Right cardiac atrium (tissue), 5 donors: ENCODE results near the gene SMAD6. TPM values are rescaled to one million over a fixed set of nuclear protein-coding genes. Genes with fewer than 3 reads are reported as not detected.

Experiments used
- ATAC-seq, 2 donors: fragments of 200-7000 bp; cut with Tn5 transposase; one replicate each; pipeline versions ENCODE4 v1.8.0 to v1.9.1; 2020; ENCODE audit warnings: moderate library complexity in 2 of 2, mild to moderate bottlenecking in 1 of 2
- DNase-seq, 3 donors: peaks; one replicate each; pipeline ENCODE4 v3.0.0-alpha.2; 2020
- H3K27ac ChIP-seq: one replicate; pipeline ENCODE4 v1.5.1; 2013; ENCODE audit warnings: mild to moderate bottlenecking, low read length, control low read depth, moderate library complexity
- H3K27me3 ChIP-seq: one replicate; pipeline ENCODE4 v1.6.1; 2013; ENCODE audit not compliant: control insufficient read depth, insufficient read depth
- H3K4me1 ChIP-seq: one replicate; pipeline ENCODE4 v1.6.1; 2013; ENCODE audit warnings: low read length; ENCODE audit not compliant: control insufficient read depth, insufficient read depth
- H3K4me3 ChIP-seq: one replicate; pipeline ENCODE4 v1.5.1; 2013; ENCODE audit warnings: low read length, control low read depth
- H3K9me3 ChIP-seq: one replicate; pipeline ENCODE4 v1.6.1; 2013; ENCODE audit warnings: low read length; ENCODE audit not compliant: control insufficient read depth
- WGBS: extraction: QIAGEN DNeasy Blood & Tissue Kit; methylation state at CpG from one replicate; pipeline ENCODE4 v1.1.7; 2013; 5-methylcytosine and 5-hydroxymethylcytosine counted together
- intact Hi-C, 4 donors: fragments of 100-400 bp; cut with DNase I; formaldehyde crosslinking; loops; one replicate each; pipeline versions ENCODE4 v1.11.0 to v1.14.0; 2022 to 2023
- polyA plus RNA-seq: library from polyadenylated mRNA; stranded (reverse); fragments of 200-250 nt; gene quantifications from one replicate; pipeline ENCODE4 v1.2.3, GENCODE V29; 2013
- total RNA-seq, 4 donors: library from RNA; stranded (reverse); fragmentation: NEBNext Ultra II Directional; extraction: Animal tissue kit (Norgen Biotek cat#: 25700); gene quantifications; one replicate each; pipeline ENCODE4 v1.2.1, GENCODE V29; 2021
- donor health status: healthy with polysubstance abuse.
- donor health status: DM: no; HTN: yes; CAD: no.
- donor health status: DM: no; HTN: no; CAD: no.
- donor health status: DM: no; HTN: yes; CAD: no; lungs with severe emphysema.
- donor health status: DM: yes; HTN: yes; CAD: no.

The SMAD6 gene
- total and polyA plus RNA-seq, 5 donors = 31.6 to 68.8 (median 63.0) TPM

DNA sequence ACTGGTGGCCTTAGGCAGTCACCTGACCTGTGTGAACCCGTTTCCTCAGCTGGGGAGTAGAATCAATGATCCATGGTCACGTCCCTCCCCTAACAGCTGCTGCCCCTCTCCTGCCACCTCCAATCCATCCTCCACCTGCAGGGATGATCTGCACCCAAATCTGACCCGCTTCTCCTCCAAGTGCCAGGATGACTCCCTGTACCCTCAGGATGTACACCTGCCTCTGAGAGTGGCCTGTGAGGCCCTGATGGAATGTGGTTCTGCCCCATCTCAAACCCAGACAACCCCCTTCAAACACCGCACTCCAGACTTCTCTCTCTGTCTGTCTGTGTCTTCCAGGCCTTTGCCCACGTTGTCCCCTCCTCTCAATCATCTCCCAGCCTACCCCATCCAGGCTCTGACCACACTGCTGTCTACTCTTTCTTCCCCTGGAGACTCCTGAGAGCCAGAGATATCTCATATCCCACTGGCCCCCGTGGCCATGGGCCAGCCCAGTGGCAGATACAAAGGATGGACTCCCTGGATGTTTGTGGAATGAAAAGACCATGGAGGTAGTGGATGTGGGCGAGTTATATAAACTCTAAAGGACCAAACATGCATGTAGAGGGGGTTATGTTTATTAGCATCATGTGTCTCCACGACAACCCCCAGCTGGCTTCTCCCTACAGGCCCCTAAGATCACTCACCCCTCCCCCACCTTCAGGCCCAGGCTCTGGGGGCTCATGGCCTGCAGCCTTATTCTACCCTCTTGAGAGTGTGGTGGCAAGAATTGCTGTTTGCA, 84.9 kb downstream of the SMAD6 start:
- intact Hi-C loops = no loop called here
- Histone ChIP-seq H3K4me1 (peaks cover 3% of the 10 kb centered on the region), H3K27me3 (no peaks in the 10 kb centered on the region), H3K4me3 (no peak overlapping the region), H3K27ac (no peak overlapping the region), H3K9me3 (no peaks in the 10 kb centered on the region)
- 60% methylated on average over 8 of the region's 8 CpGs for WGBS
- DNase-seq (no peak), ATAC-seq (peak in 1 of 2 donors; percentile 8)

GRCh38 chr15:66787489-66787871, 85.4 kb downstream of the SMAD6 start:
- Histone ChIP-seq H3K27me3 (no peaks in the 10 kb centered on the region), H3K27ac (no peak overlapping the region), H3K4me3 (no peak overlapping the region), H3K4me1 (peaks cover 3% of the 10 kb centered on the region), H3K9me3 (no peaks in the 10 kb centered on the region)
- intact Hi-C loops = no loop called here
- WGBS = 89% methylated on average over 1 of the region's 1 CpG
- ATAC-seq = no peak
- DNase-seq = no peak

DNA sequence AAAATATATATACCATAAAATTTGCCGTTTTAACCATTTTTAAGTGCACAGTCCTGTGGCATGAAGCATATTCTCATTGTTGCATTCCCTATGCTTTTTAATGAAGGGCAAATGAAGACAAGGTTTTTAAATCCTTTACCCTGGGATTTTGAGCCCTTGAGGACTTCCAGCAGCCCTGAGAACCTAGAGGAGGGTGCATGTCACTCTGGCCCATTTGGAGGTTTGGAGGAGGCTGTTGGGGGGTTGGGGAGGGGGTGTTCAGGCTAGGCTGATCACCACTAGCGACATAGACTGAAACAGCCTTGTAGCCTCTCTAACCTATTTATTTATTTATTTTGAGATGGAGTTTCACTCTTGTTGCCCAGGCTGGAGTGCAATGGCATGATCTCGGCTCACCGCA, 86.0 kb downstream of the SMAD6 start:
- intact Hi-C loops = no loop called here
- WGBS = 95% methylated on average over 4 of the region's 4 CpGs
- Histone ChIP-seq H3K9me3 (no peaks in the 10 kb centered on the region), H3K4me1 (peaks cover 3% of the 10 kb centered on the region), H3K27me3 (no peaks in the 10 kb centered on the region), H3K27ac (no peak overlapping the region), H3K4me3 (no peak overlapping the region)
- ATAC-seq = no peak
- DNase-seq = no peak

DNA sequence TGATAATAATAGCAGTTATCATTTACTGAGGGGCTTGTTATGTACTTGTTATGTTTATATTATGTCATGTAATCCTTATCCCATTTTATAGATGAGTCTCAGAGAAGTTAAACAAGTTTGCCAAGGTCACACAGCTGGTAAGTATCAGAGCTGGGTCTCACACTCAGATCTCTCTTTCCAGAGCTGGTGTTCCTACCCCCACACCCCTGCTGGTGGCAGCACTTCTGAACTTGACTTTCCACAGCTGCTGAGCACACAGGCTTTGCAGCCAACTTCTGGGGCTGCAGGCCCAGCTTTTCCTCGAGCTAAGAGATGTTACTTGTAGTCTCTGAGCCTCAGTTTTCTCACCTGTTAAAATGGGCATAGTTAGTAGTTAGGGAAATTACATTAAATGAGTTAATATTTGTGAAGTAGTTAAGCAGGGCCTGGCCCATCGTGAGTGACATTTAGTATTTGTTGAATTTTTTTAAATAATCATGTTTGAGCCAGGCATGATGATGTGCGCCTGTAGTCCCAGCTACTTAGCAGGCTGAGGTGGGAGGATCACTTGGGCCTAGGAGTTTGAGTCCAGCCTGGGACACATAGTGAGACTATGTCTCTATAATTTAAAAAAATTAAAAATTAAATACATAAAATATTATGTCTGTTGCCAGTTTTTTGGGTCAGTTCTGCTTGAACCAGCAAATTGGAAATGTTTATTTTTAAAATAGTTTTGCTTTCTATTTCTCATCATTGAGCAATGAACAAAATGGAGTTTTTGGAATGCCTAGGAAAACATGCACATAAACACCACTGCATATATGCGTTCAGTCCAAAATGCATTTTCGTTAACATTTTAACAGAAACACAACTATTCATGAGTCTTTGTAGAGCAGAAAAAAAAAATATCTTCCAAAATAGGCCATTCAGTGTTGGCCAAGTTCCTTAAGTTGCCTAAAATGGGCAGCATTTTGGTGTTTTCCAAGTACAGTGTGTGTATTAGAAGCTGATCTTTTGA, 87.3 kb downstream of the SMAD6 start:
- Histone ChIP-seq H3K4me3 (no peak overlapping the region), H3K4me1 (peaks cover 3% of the 10 kb centered on the region), H3K27me3 (no peaks in the 10 kb centered on the region), H3K27ac (no peak overlapping the region), H3K9me3 (no peaks in the 10 kb centered on the region)
- intact Hi-C loops = no loop called here
- DNase-seq (peak; percentile 69 to 87 (median 84)), ATAC-seq (peak; percentile 63 to 77)
- WGBS = 63% methylated on average over 5 of the region's 5 CpGs

GRCh38 chr15:66795851-66796250, 93.8 kb downstream of the SMAD6 start:
- intact Hi-C loops = no loop called here
- WGBS = 96% methylated on average over 10 of the region's 10 CpGs
- DNase-seq (no peak), ATAC-seq (no peak)
- Histone ChIP-seq H3K4me1 (no peaks in the 10 kb centered on the region), H3K9me3 (no peaks in the 10 kb centered on the region), H3K4me3 (no peak overlapping the region), H3K27me3 (no peaks in the 10 kb centered on the region), H3K27ac (no peak overlapping the region)

GRCh38 chr15:66796343-66796742, 94.3 kb downstream of the SMAD6 start:
- intact Hi-C loops = no loop called here
- Histone ChIP-seq H3K27me3 (no peaks in the 10 kb centered on the region), H3K9me3 (no peaks in the 10 kb centered on the region), H3K4me1 (no peaks in the 10 kb centered on the region), H3K27ac (no peak overlapping the region), H3K4me3 (no peak overlapping the region)
- no peak for ATAC-seq
- 98% methylated on average over 1 of the region's 1 CpG for WGBS
- no peak for DNase-seq

- 75% methylated on average over 7 of the region's 7 CpGs for WGBS
- intact Hi-C loops = no loop called here
- no peak overlapping the region for H3K4me3 ChIP-seq
- no peak for DNase-seq
- peaks cover 3% of the 10 kb centered on the region for H3K4me1 ChIP-seq
- no peaks in the 10 kb centered on the region for H3K9me3 ChIP-seq
- no peaks in the 10 kb centered on the region for H3K27me3 ChIP-seq
- no peak for ATAC-seq
- H3K27ac ChIP-seq = no peak overlapping the region
Measured at GRCh38 chr15:66797921-66798320, 95.9 kb downstream of the SMAD6 start.

GRCh38 chr15:66798426-66799061, 96.5 kb downstream of the SMAD6 start:
- intact Hi-C loops = no loop called here
- no peak for DNase-seq
- WGBS = 92% methylated on average over 10 of the region's 10 CpGs

GRCh38 chr15:66799242-66799641, 97.2 kb downstream of the SMAD6 start:
- intact Hi-C loops = no loop called here
- no peak for ATAC-seq

More at GRCh38 chr15:66798426-66799061, 96.5 kb downstream of the SMAD6 start:
- Histone ChIP-seq H3K4me1 (peaks cover 7% of the 10 kb centered on the region), H3K4me3 (no peak overlapping the region), H3K9me3 (no peaks in the 10 kb centered on the region), H3K27me3 (no peaks in the 10 kb centered on the region), H3K27ac (no peak overlapping the region)
- ATAC-seq = no peak

GRCh38 chr15:66800584-66801235, 98.7 kb downstream of the SMAD6 start:
- intact Hi-C loops = no loop called here
- peak overlapping the region; percentile 26 for H3K27ac ChIP-seq
- ATAC-seq (no peak), DNase-seq (no peak)
- no peaks in the 10 kb centered on the region for H3K27me3 ChIP-seq
- H3K4me1 ChIP-seq = peaks cover 18% of the 10 kb centered on the region
- H3K4me3 ChIP-seq = no peak overlapping the region
- WGBS = 80% methylated on average over 11 of the region's 11 CpGs
- H3K9me3 ChIP-seq = no peaks in the 10 kb centered on the region

More at GRCh38 chr15:66799242-66799641, 97.2 kb downstream of the SMAD6 start:
- no peak overlapping the region for H3K27ac ChIP-seq
- WGBS = 75% methylated on average over 4 of the region's 4 CpGs
- H3K9me3 ChIP-seq = no peaks in the 10 kb centered on the region
- no peak overlapping the region for H3K4me3 ChIP-seq
- H3K4me1 ChIP-seq = peaks cover 11% of the 10 kb centered on the region
- H3K27me3 ChIP-seq = no peaks in the 10 kb centered on the region
- no peak for DNase-seq
